Measurements from ENCODE around the gene NFATC3. TPM values are rescaled to one million over a fixed set of nuclear protein-coding genes. Genes with fewer than 3 reads are reported as not detected.

NFATC3 gene
- total RNA-seq, 1 experiment from 2014 or later = 33.0 TPM

GRCh38 chr16:68251832-68252231, 166.7 kb downstream of the NFATC3 start:
- H4K20me1 ChIP-seq (ENCODE audit: control insufficient read depth, insufficient read depth, insufficient read length) = no peaks in the 10 kb centered on the region
- DNase-seq = no peak
- H3K27ac Mint-ChIP-seq = no peak overlapping the region
- no peak overlapping the region for H2BK15ac ChIP-seq (ENCODE audit: low read depth, low read length)
- no peaks in the 10 kb centered on the region for H3K79me2 ChIP-seq (ENCODE audit: insufficient read depth, low read length)
- no peak overlapping the region for H3K9ac ChIP-seq (ENCODE audit: extremely low read depth, insufficient read length, low read length)
- H3K27ac ChIP-seq (ENCODE audit: insufficient read length, low read depth, low read length) = no peak overlapping the region
- no peak overlapping the region for H4K91ac ChIP-seq (ENCODE audit: insufficient read length, low read depth, low read length)
- H3K36me3 Mint-ChIP-seq (ENCODE audit: insufficient read depth in 1 of 3, low read depth in 3 of 3) = peaks cover 1 to 18% (median 7%) of the 10 kb centered on the region in 3 experiments; a peak in 5 of 7 replicates
- no CpG with 5 or more reads among the region's 5 CpGs for WGBS (ENCODE audit: extremely low coverage, insufficient read length, low lambda C conversion rate)
- H2AFZ ChIP-seq (ENCODE audit: low read length) = no peak overlapping the region
- no peak overlapping the region for H3K18ac ChIP-seq (ENCODE audit: insufficient read length, low read depth, low read length)
- H3T11ph ChIP-seq (ENCODE audit: low read length) = no peak overlapping the region
- no peaks in the 10 kb centered on the region for H3K27me3 ChIP-seq (ENCODE audit: insufficient read depth, low read length)
- no peak overlapping the region for H2BK120ac ChIP-seq (ENCODE audit: low read depth, low read length, poor library complexity, severe bottlenecking)
- H3K14ac ChIP-seq (ENCODE audit: insufficient read depth, low read length) = no peak overlapping the region
- no peak overlapping the region for H2BK5ac ChIP-seq (ENCODE audit: insufficient read length, low read length)
- H3K27me3 Mint-ChIP-seq (ENCODE audit: low read depth) = no peaks in the 10 kb centered on the region
- no peaks in the 10 kb centered on the region for H3K23me2 ChIP-seq (ENCODE audit: insufficient read length, low read depth, low read length, poor library complexity, severe bottlenecking)
- no peaks in the 10 kb centered on the region for H3K4me1 ChIP-seq (ENCODE audit: insufficient read depth, low read length)
- no peak overlapping the region for H2AK5ac ChIP-seq (ENCODE audit: insufficient read length, low read length)
- H3K4me3 Mint-ChIP-seq = no peak overlapping the region
- H3K56ac ChIP-seq (ENCODE audit: insufficient read length, low read depth, low read length) = no peak overlapping the region
- H3K4ac ChIP-seq (ENCODE audit: low read depth, low read length) = no peak overlapping the region
- TF ChIP-seq CTCF (conservative IDR thresholded peaks at IDR 0.05) = no peak
- no peak overlapping the region for H3K23ac ChIP-seq (ENCODE audit: insufficient read length, low read depth, low read length)
- H3K9me3 ChIP-seq (ENCODE audit: control insufficient read depth, low read depth, low read length) = no peaks in the 10 kb centered on the region
- H4K5ac ChIP-seq (ENCODE audit: insufficient read length, low read depth, low read length) = no peak overlapping the region
- H4K8ac ChIP-seq (replicated peaks; ENCODE audit: insufficient read length, low read depth, low read length) = no peak overlapping the region
- no peaks in the 10 kb centered on the region for H3K79me1 ChIP-seq (ENCODE audit: insufficient read depth, low read depth, low read length, poor library complexity, severe bottlenecking)
- H3K9me3 Mint-ChIP-seq = no peaks in the 10 kb centered on the region
- no peak overlapping the region for H2BK20ac ChIP-seq (ENCODE audit: low read depth, low read length, poor library complexity, severe bottlenecking)
- H3K4me2 ChIP-seq (ENCODE audit: insufficient read depth, insufficient read length, low read length) = no peak overlapping the region
- no peak overlapping the region for H2BK12ac ChIP-seq (ENCODE audit: insufficient read length, low read depth, low read length)
- no peaks in the 10 kb centered on the region for H3K4me1 Mint-ChIP-seq
